Left ventricle myocardium inferior (tissue), 1 donor: ENCODE measurements around the gene TRAF3IP1. TPM values are rescaled to one million over a fixed set of nuclear protein-coding genes. Genes with fewer than 3 reads are reported as not detected.
A peak's percentile ranks its signal among the peaks of the same experiment; 100 is the strongest.

ENCODE experiments used
- DNase-seq: peaks from one replicate; pipeline ENCODE4 v3.0.0-alpha.2; 2020
- H3K27ac ChIP-seq: fragments of 200-600 bp; replicated peaks from 2 replicates; pipeline ENCODE4 v1.8.0; 2021
- H3K27me3 ChIP-seq: fragments of 200-600 bp; 2 replicates; pipeline ENCODE4 v1.8.0; 2021; ENCODE audit warnings: low read depth
- H3K36me3 ChIP-seq: fragments of 200-600 bp; 2 replicates; pipeline ENCODE4 v1.8.0; 2021
- H3K4me1 ChIP-seq: fragments of 200-600 bp; 2 replicates; pipeline ENCODE4 v1.8.0; 2021
- H3K4me3 ChIP-seq: fragments of 200-600 bp; 2 replicates; pipeline ENCODE4 v1.8.0; 2021; ENCODE audit warnings: mild to moderate bottlenecking, moderate library complexity
- H3K9me3 ChIP-seq: fragments of 200-600 bp; replicated peaks from 2 replicates; pipeline ENCODE4 v1.8.0; 2021
- intact Hi-C: fragments of 100-400 bp; cut with micrococcal nuclease; formaldehyde crosslinking; loops from one replicate; pipeline ENCODE4 v1.11.0; 2022
- total RNA-seq: library from RNA; stranded (reverse); fragmentation: NEBNext Ultra II Directional; extraction: Animal tissue kit (Norgen Biotek cat#: 25700); gene quantifications from one replicate; pipeline ENCODE4 v1.2.1, GENCODE V29; 2021
- TF ChIP-seq, protein P1 (sequence below): fragments of 200-600 bp; IDR thresholded peaks from 2 replicates; pipeline ENCODE4 v1.8.0; 2021; ENCODE audit warnings: antibody characterized with exemption, mild to moderate bottlenecking, borderline replicate concordance
- donor health status: DM: no; HTN: yes; CAD: no; lungs with severe emphysema.

TRAF3IP1 gene
- total RNA-seq, 1 donor from 2014 or later, result 14.6 TPM

GRCh38 chr2:238336793-238337444, 16.6 kb downstream of the TRAF3IP1 start:
- peaks cover 12% of the 10 kb centered on the region for H3K36me3 ChIP-seq
- H3K27ac ChIP-seq, result no peak overlapping the region
- H3K27me3 ChIP-seq, result no peaks in the 10 kb centered on the region
- TF ChIP-seq, protein P1, sequence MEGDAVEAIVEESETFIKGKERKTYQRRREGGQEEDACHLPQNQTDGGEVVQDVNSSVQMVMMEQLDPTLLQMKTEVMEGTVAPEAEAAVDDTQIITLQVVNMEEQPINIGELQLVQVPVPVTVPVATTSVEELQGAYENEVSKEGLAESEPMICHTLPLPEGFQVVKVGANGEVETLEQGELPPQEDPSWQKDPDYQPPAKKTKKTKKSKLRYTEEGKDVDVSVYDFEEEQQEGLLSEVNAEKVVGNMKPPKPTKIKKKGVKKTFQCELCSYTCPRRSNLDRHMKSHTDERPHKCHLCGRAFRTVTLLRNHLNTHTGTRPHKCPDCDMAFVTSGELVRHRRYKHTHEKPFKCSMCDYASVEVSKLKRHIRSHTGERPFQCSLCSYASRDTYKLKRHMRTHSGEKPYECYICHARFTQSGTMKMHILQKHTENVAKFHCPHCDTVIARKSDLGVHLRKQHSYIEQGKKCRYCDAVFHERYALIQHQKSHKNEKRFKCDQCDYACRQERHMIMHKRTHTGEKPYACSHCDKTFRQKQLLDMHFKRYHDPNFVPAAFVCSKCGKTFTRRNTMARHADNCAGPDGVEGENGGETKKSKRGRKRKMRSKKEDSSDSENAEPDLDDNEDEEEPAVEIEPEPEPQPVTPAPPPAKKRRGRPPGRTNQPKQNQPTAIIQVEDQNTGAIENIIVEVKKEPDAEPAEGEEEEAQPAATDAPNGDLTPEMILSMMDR, result no peak
- H3K4me1 ChIP-seq, result peaks cover 14% of the 10 kb centered on the region
- no peak for DNase-seq
- H3K9me3 ChIP-seq, result no peaks in the 10 kb centered on the region
- no peak overlapping the region for H3K4me3 ChIP-seq
- intact Hi-C loops, result no loop called here

- DNase-seq, result no peak
- Histone ChIP-seq H3K9me3 (no peaks in the 10 kb centered on the region), H3K27ac (no peak overlapping the region), H3K36me3 (peaks cover 12% of the 10 kb centered on the region), H3K4me3 (no peak overlapping the region), H3K27me3 (no peaks in the 10 kb centered on the region), H3K4me1 (peaks cover 14% of the 10 kb centered on the region)
- intact Hi-C loops, result no loop called here
- TF ChIP-seq, protein P1, result no peak
Measured at GRCh38 chr2:238337846-238338245, 17.5 kb downstream of the TRAF3IP1 start.

DNA sequence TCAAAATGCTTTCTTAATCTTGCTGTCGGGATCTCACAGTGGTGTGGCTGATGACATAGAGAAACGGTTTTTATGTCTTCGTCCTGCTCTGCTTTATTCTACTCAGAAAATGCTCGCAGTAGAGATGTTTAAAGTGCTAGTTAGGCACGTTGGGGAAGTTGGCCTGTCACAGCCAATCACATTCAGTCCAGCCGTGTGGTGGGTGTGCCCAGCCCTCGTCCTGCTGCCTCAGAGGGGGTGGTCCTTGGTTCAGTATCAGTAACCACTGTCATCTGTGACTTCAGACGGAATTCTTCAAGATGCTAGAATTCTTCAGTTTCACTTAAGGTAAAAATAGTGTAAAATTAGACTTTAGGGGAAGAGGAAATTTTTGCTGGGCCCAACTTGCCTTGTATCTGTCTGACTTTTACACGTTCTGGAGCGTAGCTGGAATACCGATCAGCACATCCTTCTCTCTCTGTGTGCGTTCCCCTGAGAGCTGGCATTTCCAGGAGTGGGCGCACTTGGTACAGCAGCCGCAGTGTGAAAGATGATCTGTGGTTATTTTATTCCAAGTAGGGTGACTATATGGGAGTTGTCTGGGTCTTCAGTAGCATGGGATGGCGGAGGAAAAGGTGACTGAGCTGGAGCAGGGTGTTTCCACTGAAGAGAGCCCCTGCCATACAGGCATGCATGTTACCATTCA, 18.5 kb downstream of the TRAF3IP1 start:
- Histone ChIP-seq H3K4me1 (peaks cover 14% of the 10 kb centered on the region), H3K27me3 (no peaks in the 10 kb centered on the region), H3K4me3 (no peak overlapping the region), H3K9me3 (no peaks in the 10 kb centered on the region), H3K27ac (no peak overlapping the region), H3K36me3 (peaks cover 12% of the 10 kb centered on the region)
- no peak for DNase-seq
- TF ChIP-seq, protein P1, result no peak
- intact Hi-C loops, result no loop called here

DNA sequence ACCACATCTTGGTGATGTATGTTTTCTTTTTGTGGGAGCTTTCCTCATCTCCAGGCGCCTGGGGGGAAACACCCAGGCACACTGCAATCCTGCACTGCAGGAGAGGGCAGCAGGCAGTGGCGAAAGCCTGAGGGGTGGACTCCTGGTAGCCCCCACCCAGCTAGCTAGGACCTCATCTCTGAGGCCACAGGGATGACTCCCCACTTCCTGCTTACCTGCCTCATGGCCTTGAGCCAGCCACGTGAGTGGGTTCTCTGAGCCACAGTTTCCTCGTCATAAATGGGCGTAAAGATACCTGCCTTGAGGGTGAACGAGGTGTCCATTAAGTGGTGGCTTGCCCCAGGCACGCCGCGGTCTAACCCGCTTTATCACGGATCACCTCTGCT, 19.1 kb downstream of the TRAF3IP1 start:
- H3K4me3 ChIP-seq, result no peak overlapping the region
- no peaks in the 10 kb centered on the region for H3K9me3 ChIP-seq
- no peaks in the 10 kb centered on the region for H3K27me3 ChIP-seq
- peaks cover 14% of the 10 kb centered on the region for H3K4me1 ChIP-seq
- intact Hi-C loops, result no loop called here
- H3K36me3 ChIP-seq, result peaks cover 9% of the 10 kb centered on the region
- TF ChIP-seq, protein P1, result no peak
- DNase-seq, result no peak
- no peak overlapping the region for H3K27ac ChIP-seq

GRCh38 chr2:238339814-238340213, 19.5 kb downstream of the TRAF3IP1 start:
- no peak for DNase-seq
- Histone ChIP-seq H3K4me3 (no peak overlapping the region), H3K27ac (no peak overlapping the region), H3K36me3 (peaks cover 9% of the 10 kb centered on the region), H3K4me1 (peaks cover 14% of the 10 kb centered on the region), H3K27me3 (no peaks in the 10 kb centered on the region), H3K9me3 (no peaks in the 10 kb centered on the region)
- TF ChIP-seq, protein P1, result peak; percentile 34
- intact Hi-C loops, result no loop called here
